Measurements from ENCODE around the gene KDM2A.
"Not testable (repeated sequence)": the region's sequence is repeated elsewhere in the genome, so short reads cannot be mapped to it uniquely, and the experiment has no call there.

Gene KDM2A

DNA sequence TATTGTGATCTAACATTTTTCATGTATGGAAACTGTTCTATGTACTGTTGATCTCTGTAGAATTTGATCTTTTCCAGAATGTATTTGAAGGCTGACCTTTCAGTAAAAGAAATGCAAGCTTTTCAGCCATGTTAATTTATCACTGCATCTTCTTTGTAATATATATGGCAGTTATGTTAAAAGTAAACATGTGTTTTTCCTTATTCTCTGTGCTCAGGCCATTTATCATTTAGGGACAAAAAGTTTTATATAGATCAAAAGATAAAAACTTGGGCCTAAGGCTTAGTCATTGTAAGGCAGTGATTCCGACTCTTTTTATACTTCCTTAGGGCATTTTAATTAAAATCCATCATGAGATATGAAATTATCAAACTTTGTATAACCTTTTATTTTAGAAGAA is 48.7 kb downstream of the KDM2A start:
- no peak for DNase-seq (ENCODE audit: low read depth in 2 of 2)

DNA sequence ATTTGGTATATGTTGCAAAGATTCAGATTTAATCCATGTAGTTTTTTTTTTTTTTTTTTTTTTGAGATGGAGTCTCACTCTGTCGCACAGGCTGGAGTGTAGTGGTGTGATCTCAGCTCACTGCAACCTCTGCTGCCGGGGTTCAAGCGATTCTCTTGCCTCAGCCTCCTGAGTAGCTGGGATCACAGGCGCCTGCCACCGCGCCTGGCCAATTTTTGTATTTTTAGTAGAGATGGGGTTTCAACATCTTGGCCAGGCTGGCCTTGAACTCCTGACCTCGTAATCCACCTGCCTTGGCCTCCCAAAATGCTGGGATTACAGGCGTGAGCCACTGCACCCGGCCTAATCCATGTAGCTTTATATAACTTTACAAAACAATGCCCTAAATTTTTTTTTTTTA is 49.8 kb downstream of the KDM2A start:
- not testable (repeated sequence) for DNase-seq (ENCODE audit: low read depth in 2 of 2)

DNA sequence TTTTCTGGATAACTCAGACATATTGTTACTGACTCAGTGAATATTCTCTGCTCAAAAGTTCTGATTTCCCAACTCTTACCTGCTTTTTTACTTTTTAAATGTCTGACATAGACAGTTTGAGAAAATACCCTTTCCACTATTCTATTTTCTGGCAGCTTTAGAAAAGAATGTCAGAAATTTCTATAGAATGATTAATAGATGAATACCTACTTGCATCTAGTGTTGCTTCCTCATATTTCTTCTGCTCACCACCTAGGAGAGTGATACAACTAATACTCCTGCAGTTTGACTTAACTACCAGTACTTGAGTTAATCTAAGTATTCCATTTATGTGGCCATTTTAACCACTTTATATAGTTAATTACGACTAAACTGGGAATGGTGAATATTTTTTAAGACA is 55.2 kb downstream of the KDM2A start:
- DNase-seq (ENCODE audit: low read depth in 2 of 2) = no peak

DNA sequence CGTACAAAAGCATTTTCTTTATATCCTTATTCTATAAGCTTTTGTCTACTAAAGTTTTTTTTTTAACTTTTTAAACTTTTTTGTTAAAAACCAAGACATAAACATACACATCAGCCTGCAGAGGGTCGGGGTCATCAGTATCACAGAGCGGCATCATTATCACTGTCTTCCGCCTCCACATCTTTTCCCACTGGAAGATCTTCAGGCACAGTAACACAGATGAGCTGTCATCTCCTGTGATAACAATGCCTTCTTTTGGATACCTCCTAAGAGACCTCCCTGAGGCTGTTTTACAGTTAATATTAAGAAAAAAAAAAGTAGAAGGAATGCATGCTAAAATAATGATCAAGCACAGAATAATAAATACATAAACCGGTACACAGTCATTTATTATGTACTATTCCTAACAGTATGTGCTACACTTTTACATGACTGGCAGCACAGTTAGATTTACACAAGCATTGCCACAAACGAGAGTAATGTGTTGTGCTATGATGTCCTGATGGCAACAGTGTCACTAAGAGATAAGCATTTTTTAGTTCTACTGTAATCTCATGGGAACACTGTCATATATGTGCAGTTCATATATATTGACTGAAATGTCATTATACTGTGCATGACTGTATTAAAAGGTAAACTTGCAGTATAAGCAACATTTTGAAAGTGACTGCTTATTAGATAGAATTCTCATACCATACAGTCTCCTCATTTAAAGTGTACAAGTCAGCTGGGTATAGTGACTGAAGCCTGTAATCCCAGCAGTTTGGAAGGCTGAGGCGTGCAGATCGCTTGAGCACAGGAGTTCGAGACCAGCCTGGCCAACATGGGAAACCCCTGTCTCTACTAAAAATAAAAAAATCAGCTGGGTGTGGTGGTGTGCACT is 58.6 kb downstream of the KDM2A start:
- DNase-seq (ENCODE audit: low read depth in 2 of 2) = no peak

DNA sequence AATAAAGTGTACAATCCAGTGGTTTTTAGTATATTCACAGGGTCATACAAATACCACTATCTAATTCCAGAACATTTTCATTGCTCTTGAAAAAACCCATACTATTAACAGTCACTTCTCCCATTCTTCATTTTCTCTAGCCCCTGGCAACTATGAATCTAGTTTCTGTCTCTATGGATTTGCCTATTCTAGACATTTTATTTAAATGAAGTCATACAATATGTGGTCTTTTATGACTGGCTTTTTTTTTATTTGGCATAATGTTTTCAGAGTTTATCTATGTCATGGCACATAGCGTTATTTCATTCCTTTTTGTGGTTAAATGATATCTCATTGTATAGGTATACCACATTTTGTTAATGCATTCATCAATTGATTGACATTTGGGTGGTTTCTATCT is 59.4 kb downstream of the KDM2A start:
- no peak for DNase-seq (ENCODE audit: low read depth in 2 of 2)

DNA sequence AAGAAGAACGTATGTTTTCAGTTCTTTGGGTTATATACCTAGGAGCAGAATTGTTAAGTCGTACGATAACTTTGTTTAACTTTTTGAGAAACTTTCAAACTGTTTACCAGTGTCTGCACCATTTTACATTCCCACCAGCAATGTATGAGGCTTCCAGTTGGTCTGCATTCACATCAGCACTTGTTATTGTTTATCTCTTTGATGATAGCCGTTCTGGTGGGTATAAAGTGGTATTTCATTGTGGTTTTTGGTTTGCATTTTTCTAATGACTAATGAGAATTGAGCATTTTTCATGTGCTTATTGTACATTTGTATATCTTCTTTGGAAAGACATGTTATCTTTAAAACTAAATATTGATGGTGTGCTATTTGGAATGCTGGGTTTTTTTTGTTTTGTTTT is 59.8 kb downstream of the KDM2A start:
- DNase-seq (ENCODE audit: low read depth in 2 of 2) = no peak

DNA sequence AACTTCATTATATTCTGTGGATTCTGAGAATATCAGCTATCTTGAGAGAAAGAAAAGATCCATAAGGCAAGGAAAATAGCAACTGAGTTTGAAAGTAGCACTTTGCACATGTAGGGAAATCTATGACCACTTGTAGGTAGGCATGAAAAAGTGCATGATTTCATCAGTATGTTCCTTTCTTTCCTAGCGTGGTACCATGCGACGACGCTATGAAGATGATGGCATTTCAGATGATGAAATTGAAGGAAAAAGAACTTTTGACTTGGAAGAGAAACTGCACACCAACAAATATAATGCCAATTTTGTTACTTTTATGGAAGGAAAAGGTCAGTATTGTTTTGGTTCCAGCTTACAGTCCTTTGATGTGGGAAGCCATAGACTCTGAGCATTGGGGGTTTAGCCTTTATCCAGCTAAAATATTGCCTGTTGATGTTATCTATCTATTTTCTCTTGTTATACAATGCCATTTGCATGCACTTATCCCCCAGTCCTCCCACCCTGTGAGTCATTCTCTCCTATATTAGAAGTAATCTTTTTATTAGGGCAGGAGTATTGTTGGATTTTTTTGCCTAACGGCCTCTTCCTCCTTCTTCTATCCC is 60.9 kb downstream of the KDM2A start:
- DNase-seq (ENCODE audit: low read depth in 2 of 2) = no peak

DNA sequence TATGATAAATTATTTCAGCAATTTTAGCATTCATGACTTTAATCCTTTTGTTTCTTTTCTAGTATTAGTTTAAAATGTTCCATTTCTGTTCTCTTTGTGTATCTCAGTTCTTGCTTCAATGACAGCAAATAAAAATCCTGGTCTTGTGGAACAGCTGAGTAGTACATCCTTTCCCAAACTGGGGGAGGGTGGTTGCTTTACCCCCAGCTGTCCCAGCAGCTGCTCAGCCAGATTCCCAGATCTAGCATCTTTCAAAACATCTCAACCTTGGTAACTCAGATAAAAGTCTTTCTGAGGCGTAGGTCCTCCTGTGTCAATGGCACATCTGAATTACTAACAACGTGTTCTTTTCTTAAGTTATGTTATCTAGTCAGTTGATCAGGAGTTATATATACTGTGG is 75.0 kb downstream of the KDM2A start:
- DNase-seq (ENCODE audit: low read depth in 2 of 2) = no peak

DNA sequence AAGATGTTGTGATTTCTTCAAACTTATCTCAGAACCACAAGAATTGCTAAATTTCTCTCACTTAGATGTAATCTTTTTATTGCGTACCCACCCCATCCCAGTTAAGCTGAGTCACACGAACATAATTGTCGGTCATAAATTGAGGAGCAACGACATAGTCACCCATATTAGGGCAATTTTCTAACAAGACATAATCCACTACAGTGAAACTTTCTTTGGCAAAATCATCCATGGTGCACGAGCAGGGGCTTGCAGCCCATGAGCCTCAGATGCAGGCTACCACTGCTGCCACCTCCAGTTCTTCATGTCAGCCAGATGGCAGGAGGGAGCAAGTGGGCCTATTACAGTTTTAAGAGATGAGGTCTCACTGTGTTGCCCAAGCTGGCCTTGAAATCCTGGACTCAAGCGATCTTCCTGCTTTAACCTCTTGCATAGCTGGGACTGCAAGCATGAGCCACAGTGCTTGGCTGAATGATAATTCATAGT is 77.0 kb downstream of the KDM2A start:
- no peak for DNase-seq (ENCODE audit: low read depth in 2 of 2)

DNA sequence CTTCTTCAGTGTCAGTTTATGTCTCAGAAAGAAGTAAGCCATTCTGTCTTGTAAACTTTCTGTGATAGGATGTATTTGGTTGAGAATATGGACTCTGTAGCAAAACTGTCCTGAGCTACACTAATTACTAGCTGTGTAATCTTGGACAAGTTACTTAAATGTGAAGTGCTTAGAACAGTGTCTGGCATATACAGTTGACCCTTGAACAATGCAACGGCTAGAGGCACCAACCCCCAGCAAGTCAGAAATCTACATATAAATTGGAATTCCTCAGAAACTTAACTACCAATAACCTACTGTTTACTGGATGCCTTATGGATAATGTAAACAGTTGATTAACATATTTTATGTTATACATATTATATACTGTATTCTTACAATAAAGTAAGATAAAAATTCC is 78.5 kb downstream of the KDM2A start:
- DNase-seq (ENCODE audit: low read depth in 2 of 2) = no peak

DNA sequence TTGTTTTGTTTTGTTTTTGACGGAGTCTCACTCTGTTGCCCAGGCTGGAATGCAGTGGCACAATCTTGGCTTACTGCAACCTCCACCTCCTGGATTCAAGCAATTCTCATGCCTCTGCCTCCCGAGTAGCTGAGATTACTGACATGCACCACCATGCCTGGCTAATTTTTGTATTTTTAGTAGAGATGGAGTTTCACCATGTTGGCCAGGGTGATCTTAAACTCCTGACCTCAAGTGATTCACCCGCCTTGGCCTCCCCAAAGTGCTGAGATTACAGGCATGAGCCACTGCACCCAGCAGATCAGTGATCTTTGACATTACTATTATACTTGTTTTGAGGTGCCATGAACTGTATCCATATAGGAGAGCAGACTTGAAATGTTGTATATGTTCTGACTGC is 79.7 kb downstream of the KDM2A start:
- DNase-seq (ENCODE audit: low read depth in 2 of 2) = not testable (repeated sequence)

DNA sequence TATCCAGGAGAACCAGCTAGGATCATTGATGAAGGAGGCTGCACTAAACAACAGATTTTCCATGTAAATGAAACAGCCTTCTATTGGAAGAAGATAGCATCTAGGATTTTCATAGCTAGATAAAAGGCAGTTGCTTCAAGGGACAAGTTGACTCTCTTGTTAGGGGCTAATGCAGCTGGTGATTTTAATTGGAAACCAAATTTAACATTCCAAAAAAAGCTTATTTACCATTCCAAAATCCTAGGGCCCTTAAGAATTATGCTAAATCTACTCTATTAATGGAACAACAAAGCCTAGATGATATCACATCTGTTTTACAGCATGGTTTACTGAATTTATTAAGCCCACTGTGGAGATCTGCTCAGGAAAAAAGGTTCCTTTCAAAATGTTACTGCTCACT is 80.7 kb downstream of the KDM2A start:
- DNase-seq (ENCODE audit: low read depth in 2 of 2) = no peak

DNA sequence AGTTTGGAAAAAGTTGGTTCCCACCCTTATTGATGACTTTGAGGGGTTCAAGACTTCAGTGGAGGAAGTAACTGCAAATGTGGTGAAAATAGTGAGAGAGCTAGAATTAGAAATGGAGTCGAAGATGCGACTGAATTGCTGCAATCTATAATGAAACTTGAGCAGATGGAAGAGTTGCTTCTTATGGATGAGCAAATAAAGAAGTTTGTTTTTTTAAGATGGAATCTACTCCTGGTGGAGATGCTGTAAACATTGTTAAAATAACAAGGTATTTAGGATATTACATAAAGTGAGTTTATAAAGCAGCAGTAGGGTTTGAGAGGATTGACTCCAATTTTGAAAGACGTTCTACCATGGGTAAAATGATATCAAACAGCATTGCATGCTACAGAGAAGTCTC is 83.0 kb downstream of the KDM2A start:
- no peak for DNase-seq (ENCODE audit: low read depth in 2 of 2)

DNA sequence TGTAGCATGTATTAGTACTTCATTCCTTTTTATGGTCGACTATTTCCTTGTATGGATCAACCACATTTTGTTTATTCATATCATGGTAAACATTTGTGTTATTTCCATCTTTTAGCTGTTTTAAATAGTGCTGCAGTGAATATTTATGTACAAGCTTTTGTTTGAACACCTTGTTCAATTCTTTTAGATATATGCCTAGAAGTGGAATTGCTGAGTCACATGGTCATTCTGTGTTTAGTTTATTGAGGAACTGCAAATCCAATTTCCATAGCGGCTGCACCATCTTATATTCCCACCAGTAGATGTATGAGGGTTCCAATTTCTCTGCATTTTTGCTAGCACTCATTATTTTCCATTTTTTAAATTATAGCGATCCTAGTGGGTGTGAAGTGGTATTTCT is 85.8 kb downstream of the KDM2A start:
- no peak for DNase-seq (ENCODE audit: low read depth in 2 of 2)

DNA sequence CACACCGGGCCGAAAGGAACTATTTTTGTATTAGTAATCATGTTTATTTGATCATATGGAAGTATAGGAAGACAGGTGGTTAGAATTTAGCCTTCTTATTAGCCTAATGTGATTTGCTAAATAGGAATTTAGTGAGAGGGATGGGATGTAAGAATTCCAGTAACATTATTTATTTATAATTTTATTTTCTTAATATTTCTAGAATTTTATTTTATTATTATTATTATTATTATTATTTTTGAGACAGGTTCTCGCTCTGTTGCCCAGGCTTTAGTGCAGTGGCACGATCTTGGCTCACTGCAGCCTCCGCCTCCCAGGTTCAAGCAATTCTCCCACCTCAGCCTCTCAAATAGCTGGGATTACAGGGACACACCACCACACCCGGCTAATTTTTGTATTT is 90.2 kb downstream of the KDM2A start:
- DNase-seq (ENCODE audit: low read depth in 2 of 2) = not testable (repeated sequence)

DNA sequence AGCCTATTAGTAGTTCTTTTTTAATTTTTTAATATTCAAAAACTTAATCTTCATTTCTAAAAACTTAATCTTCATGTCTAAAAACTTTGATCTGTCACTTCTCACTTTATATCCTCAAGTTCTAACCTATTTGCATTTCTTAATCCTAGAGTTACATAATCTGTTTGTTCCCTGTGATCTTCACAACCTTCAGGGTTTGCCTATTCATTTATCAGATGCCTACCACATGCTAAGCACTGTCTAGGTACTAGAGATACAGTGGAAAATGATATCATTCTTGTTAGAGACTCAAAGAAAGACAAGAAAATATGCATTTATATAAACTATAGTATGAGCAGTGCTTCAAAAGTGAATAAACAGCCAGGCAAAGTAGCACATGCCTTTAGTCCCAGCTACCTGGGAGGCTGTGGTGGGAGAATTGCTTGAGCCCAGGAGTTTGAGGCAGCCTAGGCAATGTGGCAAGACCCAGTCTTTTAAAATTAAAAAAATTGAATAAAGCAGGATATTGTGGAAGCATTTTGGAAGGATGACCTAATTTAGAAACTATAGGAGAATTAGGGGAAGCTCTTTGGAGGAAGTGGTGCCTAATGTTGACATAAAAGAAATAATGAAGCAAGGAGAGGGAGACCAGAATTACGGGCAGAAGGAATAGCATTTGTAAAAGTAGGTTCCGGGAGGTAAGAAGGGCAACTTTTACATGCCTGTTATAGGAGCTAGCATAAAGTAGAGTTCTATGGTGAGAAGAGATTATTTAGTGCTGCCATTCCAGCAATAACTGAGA is 92.8 kb downstream of the KDM2A start:
- no peak for DNase-seq (ENCODE audit: low read depth in 2 of 2)

DNA sequence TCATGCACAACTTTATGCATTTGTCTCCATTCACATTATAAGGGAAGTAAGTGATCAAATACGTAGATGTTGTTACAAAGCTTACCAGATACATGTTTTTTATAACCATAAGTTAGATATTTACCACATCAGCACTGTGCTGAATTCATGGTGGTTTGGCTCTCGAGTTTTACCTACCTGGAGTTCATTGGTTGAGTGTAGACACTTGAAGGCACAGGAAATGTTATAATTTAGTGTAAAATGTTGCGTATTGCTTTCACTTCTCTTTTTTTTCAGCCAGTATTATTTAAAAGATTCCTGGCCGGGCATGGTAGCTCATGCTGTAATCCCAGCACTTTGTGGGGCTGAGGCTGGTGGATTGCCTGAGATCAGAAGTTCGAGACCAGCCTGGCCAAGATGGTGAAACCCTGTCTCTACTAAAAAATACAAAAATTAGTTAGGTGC is 94.1 kb downstream of the KDM2A start:
- DNase-seq (ENCODE audit: low read depth in 2 of 2) = no peak

DNA sequence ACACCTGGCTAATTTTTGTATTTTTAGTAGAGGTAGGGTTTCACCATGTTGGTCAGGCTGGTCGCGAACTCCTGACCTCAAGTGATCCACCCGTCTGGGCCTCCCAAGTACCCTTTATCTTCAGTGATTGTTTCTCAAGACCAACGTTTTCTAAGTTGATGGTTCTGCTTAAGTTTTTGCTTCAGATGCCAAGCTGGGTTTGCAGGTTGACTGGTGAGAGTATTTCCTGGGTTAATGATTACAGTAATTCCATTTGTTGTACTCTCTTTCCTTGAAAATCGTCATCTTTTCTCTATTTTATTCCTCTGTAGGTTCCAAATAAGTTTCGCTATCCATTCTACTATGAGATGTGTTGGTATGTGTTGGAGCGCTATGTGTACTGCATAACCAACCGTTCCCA is 108.7 kb downstream of the KDM2A start:
- no peak for DNase-seq (ENCODE audit: low read depth in 2 of 2)

DNA sequence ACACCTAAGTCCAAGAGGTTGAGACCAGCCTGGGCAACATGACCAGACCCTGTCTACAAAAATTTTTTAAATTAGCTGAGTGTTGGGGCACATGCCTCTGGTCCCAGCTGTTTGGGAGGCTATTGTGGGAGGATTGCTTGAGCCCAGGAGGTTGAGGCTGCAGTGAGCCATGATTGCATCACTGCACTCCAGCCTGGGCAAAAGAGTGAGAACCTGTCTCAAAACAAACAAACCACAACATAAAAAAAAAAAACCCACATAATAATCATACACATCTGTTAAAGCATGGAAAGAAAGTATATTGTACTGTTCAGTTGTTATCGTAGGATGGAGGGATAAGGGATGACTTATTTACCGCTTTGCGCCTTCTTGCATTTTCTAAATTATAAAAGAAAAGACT is 111.3 kb downstream of the KDM2A start:
- DNase-seq (ENCODE audit: low read depth in 2 of 2) = no peak

DNA sequence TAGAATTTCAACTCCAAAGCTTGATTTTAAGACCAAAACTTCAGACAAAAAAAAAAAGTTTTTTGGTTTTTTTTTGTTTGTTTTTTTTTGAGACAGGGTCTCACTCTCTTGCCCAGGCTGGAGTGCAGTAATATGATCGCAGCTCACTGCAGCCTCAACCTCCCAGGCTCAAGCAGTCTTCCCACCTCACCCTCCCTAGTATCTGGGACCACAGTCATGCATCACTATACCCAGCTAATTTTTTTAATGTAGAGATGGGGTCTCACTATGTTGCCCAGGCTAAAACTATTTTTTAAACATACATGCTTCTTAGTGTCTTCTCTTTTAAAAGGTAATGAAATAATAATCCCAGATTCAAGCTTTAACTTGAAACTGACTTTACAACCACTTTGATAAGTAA is 111.8 kb downstream of the KDM2A start:
- DNase-seq (ENCODE audit: low read depth in 2 of 2) = no peak

DNA sequence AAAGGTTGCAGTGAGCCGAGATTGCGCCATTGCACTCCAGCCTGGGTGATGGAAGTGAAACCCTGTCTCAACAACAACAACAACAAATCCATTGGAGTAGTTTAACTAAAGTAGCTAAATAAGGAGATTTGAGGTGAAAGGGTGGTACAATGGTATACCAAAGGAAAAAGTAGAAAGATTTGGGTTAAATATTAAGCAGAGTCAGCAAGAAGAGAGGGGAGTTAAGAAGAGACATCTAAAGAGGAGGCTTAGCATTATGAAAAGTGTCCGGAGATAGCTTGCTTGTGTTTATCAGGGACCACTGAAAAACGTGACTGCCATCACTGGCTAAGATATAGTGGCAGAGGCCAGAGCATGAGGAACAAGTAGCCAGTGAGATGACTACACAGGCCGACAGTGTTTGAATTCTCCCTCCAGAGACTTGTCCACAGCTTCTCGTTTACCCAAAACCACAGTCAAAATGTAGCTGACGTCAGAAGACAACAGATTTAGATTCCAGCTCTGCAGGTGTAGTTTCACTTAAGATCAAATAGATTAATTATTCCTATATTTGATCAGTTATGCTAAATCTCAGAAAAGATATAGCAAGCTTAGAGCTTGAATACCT is 114.6 kb downstream of the KDM2A start:
- no peak for DNase-seq (ENCODE audit: low read depth in 2 of 2)

DNA sequence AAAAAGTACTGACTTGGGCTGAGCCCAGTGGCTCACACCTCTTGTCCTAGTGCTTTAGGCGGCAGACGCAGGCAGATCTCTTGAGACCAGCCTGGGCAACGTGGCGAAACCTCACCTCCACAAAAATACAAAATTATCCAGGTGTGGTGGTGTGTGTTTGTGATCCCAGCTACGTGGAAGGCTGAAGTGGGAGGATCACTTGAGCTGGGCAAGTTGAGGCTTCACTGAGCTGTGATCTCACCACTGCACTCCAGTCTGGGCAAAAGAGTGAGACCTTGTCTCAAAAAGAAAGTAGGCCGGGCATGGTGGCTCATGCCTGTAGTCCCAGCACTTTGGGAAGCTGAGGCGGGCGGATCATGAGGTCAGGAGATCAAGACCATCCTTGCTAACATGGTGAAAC is 115.5 kb downstream of the KDM2A start:
- not testable (repeated sequence) for DNase-seq (ENCODE audit: low read depth in 2 of 2)

Data from stimulated activated CD8-positive, alpha-beta memory T cell treated with anti-CD3 and anti-CD28 coated beads, Interleukin-15, amount 100 ng/mL, for 4 hours (primary cell).